HG02610 (cell line): ENCODE measurements around the gene TUBB.
"Not testable (repeated sequence)": the region's sequence is repeated elsewhere in the genome, so short reads cannot be mapped to it uniquely, and the experiment has no call there.

ENCODE experiments used
- ATAC-seq: cut with Tn5 transposase; IDR thresholded peaks from one replicate; pipeline ENCODE4 v1.9.1; 2021; ENCODE audit warnings: mild to moderate bottlenecking, moderate library complexity; ENCODE audit not compliant: unreplicated experiment

The TUBB gene

DNA sequence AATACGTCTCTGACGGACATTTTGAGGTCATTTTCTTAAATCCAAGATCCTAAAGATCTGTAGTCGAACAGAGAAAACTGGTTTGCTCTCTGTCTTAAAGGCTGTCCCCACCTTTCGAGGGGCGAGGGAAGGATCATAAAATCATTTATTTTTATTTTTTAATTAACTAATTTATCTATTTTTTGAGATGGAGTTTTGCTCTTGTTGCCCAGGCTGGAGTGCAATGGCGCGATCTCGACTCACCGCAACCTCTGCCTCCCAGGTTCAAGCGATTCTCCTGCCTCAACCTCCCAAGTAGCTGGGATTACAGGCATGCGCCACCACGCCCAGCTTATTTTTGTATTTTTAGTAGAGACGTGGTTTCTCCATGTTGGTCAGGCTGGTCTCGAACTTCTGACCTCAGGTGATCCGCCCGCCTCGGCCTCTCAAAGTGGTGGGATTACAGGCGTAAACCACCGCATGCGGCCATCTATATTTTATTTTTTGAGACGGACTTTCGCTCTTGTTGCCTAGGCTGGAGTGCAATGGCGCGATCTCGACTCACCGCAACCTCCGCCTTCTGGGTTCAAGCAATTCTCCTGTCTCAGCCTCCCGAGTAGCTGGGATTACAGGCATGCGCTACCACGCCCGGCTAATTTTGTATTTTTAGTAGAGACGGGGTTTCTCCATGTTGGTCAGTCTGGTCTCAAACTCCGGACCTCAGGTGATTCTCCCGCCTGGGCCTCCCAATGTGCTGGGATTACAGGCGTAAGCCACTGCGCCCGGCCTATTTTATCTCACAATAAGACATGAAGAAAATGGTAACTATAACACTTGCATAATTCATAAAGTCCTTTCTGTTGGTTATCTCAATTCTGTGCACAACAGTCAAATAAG is 2.1 kb upstream of the TUBB start:
- ATAC-seq = not testable (repeated sequence)

DNA sequence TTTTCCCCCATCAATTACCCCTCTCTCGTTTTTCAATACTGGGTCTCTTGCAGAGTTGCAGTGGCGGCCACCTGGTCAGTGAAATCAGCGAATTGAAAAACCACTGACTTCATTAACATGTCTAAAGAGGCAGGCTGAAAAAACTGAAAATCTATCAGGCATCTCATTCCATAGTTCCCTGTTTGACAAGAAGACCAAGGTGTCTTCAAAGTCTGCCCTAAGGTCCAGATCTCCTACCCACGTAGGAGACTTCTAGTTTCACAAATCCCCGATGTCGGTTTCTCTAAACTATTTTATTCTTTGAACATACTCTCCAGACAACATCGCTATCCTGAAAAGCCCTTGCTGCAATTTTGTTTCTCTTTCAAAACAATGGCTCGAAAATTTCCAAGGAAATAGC is 796 bp upstream of the TUBB start:
- no peak for ATAC-seq

- no peak for ATAC-seq
Observed at GRCh38 chr6:30720738-30721197, 616 bp downstream of the TUBB start.

GRCh38 chr6:30721198-30722024 is 1.3 kb downstream of the TUBB start:
- peak; percentile 18 for ATAC-seq

GRCh38 chr6:30722025-30722279 is 1.8 kb downstream of the TUBB start:
- ATAC-seq = not testable (repeated sequence)

DNA sequence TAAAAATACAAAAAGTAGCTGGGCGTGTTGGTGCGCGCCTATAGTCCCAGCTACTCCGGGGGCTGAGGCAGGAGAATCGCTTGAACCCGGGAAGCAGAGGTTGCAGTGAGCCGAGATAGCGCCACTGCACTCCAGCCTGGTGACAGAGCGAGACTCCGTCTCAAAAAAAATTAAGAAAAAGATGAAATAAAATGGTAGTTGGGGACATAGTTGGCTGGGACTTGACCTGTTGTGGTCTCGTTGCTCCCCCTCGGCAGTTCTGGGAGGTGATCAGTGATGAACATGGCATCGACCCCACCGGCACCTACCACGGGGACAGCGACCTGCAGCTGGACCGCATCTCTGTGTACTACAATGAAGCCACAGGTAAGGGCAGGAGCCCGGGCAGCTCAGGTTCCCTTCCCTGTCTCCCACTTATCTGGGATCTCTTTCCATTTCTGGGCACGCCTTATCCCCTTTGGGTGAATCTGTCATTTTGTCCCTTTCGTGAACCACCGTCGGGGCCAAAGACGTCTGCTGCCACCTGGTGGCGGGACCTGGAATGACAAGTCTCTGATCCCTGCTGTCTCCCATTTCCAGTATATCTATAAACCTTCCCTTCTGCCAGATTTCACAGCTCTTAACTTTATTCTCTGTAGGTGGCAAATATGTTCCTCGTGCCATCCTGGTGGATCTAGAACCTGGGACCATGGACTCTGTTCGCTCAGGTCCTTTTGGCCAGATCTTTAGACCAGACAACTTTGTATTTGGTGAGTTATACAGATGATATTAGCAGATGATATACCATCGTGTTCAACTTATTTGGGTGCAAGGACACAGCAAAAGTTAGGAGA is 2.3 kb downstream of the TUBB start:
- ATAC-seq = no peak

- ATAC-seq = not testable (repeated sequence)
Observed at GRCh38 chr6:30723159-30723842, 3.1 kb downstream of the TUBB start.

DNA sequence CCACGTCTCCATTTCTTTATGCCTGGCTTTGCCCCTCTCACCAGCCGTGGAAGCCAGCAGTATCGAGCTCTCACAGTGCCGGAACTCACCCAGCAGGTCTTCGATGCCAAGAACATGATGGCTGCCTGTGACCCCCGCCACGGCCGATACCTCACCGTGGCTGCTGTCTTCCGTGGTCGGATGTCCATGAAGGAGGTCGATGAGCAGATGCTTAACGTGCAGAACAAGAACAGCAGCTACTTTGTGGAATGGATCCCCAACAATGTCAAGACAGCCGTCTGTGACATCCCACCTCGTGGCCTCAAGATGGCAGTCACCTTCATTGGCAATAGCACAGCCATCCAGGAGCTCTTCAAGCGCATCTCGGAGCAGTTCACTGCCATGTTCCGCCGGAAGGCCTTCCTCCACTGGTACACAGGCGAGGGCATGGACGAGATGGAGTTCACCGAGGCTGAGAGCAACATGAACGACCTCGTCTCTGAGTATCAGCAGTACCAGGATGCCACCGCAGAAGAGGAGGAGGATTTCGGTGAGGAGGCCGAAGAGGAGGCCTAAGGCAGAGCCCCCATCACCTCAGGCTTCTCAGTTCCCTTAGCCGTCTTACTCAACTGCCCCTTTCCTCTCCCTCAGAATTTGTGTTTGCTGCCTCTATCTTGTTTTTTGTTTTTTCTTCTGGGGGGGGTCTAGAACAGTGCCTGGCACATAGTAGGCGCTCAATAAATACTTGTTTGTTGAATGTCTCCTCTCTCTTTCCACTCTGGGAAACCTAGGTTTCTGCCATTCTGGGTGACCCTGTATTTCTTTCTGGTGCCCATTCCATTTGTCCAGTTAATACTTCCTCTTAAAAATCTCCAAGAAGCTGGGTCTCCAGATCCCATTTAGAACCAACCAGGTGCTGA is 3.9 kb downstream of the TUBB start:
- ATAC-seq = not testable (repeated sequence)

GRCh38 chr6:30724906-30725667 is 4.9 kb downstream of the TUBB start:
- no peak for ATAC-seq

GRCh38 chr6:30725713-30726505 is 5.8 kb downstream of the TUBB start:
- no peak for ATAC-seq

GRCh38 chr6:30726506-30727413 is 6.6 kb downstream of the TUBB start:
- ATAC-seq = no peak

DNA sequence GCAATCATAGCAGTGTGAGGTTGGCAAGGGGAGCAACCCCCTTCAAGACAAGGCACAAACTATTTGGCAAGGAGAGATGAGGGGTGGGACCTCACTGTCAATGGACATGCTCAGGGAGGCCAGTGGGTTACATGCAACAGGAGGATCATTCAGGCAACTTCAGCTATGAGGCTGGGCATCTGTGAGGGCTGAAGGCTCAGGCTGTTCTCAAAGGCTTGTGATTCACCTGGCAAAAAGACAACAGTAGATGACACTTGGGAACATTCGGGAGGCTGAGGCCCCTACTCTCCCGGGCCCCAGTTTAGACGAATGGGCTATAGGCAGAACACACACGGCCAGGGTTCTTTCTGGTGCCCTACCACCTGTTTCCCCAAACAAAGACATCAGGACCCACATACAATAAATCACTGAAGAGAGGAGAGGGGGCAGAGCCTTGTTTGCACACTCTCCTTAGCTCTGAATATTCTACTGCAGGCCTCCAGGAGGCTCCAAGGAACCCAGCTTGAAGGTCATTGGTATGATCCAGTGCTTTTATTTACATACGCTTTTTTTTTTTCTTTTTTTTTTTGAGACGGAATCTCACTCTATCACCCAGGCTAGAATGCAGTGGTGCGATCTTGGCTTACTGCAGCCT is 7.9 kb downstream of the TUBB start:
- no peak for ATAC-seq

DNA sequence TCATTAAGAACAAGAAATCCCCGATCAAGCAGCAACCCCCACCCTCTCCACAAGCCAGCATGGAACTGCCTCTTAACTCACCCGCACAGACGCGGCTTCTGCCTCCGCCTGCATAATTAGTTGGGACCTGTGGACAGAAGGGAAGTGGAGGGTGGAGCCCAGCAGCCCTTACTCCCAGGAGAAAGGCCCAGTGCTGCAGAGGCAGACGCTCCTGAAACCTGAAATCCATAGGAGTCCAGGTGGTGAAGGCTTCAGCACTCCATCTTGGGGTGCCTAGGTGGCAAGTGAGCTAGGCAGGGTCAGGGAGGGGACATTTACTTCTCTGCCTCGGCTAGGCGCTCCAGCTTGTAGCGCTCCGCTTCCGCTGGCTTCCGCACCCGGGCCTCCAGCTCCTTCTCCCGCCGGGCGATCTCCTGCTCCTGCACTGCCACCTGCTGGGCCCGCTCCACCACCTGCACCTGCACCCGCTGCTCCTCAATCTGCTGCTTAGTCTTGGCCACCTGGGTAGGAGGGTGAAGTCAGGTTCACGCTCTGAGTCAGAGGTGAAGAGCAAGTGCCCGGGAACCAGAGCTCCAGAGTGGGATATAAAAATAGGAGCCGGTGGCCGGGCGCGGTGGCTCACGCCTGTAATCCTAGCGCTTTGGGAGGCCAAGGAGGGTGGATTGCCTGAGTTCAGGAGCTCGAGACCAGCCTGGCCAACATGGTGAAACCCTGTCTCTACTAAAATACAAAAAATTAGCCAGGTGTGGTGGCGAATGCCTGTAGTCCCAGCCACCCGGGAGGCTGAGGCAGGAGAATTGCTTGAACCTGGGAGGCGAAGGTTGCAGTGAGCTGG is 10.7 kb downstream of the TUBB start:
- ATAC-seq = peak; percentile 59

DNA sequence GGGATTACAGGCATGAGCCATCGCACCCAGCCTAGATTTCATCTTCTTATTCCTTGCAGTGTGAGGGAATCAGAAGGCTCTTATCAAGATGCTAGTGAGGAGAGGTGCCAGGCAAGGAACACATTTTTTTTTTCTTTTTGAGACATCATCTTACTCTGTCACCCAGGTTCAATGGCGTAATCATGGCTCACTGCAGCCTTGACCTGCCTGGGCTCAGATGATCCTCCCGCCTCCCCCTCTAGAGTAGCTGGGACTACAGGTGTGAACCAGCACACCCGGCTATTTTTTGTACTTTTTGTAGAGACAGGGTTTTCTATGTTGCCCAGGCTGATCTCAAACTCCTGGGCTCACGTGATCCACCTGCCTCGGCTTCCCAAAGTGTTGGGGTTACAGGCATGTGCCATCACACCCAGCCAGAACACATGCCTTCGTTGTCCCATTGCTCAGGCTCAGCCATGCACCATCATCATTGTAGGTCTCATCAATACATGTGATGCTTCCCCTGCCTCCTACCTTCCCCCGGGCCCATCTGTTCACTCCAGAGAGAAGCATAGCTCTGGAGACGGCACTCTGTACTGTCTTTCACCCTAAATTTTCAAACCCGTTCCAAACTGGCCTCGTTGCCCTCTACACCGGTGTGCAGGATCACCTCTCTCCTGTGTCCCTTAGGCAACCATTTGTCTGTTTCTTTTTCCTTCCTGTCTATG is 12.2 kb downstream of the TUBB start:
- no peak for ATAC-seq

GRCh38 chr6:30735668-30736314 is 15.6 kb downstream of the TUBB start:
- peak; percentile 38 for ATAC-seq
